Measurements from ENCODE around the gene ATRAID.

ATRAID gene

DNA sequence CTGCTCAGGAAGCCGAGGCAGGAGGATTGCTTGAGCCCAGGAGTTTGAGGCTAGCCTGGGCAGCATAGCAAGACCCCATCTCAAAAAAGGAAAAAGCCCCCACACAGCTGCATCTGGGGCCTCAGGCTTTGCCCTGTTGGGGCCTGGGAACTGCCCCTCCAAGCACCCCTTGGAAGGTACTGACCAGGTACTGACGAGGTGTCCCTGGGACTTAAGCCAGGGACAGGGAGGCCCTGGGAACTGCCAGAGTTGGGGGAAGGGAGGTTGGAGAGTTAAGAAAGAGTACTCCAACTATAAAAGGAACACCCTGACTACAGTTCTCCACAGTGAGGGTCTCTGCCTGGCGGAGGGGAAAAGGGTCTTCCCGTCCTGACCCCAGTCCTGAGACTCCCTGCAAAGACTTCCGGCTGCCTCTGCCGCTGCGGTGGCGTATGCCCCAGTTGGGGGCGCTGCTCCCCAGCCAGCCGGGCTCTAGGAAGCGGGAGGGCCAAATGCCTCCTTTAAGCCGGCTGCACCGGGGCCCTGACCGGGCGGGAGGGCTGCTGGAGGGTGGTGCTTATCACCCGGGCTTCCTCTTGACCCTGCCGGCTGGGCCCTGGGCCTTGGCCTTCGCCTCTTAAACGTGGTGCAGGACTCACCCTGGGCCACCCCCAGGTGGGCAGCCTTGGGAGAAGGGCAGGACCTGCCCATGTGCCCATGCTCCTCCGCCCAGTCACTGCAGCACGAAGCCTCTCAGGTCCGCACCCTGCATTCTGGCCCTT lies 38.2 kb downstream of the ATRAID start:
- Mint-ChIP-seq H3K9me3 (no peaks in the 10 kb centered on the region), H3K4me3 (no peak overlapping the region), H3K27me3 (peaks cover 2% of the 10 kb centered on the region), H3K27ac (no peak overlapping the region), H3K4me1 (no peaks in the 10 kb centered on the region), H3K36me3 (no peaks in the 10 kb centered on the region)

DNA sequence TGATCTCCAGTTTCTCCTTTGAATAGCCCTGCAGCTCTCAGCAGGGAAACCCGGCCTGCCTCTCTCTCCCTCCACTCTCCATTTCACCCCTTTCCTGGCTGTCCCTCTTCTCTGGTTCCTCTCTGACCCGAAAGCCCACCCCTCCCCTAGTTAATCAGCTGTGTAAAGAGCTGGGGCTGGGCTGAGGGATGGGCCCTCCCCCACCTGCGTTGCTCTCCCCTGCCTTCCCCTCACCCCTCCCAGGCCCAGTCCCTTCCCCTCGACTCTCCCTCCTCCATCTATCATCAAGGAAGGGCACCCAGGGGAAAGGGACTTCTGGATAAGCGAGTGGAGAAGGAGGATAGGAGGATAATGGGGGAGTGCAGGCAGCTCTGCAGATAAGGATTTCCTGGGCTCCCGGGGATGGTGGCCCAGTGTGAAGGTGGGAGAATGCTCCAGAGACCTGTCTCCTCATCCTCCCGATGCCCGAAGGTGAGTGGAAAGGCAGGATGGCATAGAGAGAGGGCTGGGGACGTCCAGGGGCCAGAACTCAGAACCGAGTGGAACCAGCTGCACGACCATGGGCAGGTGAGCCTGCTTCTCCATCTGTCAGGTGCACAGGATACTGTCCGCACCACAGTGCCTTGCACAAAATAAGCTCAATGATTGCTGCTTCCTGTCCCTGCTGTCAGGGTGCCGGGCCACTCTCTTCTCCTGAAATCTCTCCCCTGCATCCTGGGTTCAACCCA lies 39.0 kb downstream of the ATRAID start:
- H3K36me3 Mint-ChIP-seq, result no peaks in the 10 kb centered on the region
- H3K27me3 Mint-ChIP-seq, result peaks cover 4% of the 10 kb centered on the region
- no peaks in the 10 kb centered on the region for H3K9me3 Mint-ChIP-seq
- H3K4me3 Mint-ChIP-seq, result no peak overlapping the region
- no peaks in the 10 kb centered on the region for H3K4me1 Mint-ChIP-seq
- H3K27ac Mint-ChIP-seq, result no peak overlapping the region

DNA sequence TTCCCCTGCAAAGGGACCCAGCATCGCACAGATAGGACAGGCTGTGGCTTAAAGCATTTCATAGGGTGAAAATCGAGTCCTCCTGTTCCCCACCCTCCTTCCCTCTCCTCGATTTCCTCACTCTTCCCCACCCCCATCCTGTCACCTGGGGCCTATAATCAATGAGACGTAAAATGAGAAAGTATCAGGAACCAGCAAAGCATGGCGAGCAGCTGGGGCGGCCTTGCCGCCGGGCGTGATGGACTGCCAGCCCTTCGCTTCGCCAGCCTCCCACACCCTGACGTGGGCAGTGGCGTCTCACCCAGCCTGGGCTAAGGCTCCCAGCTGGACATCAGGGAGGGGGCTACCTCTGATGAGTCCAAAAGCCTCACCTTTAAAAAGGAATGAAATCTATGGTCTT lies 39.9 kb downstream of the ATRAID start:
- H3K27me3 Mint-ChIP-seq, result peaks cover 9% of the 10 kb centered on the region
- H3K27ac Mint-ChIP-seq, result no peak overlapping the region
- H3K9me3 Mint-ChIP-seq, result no peaks in the 10 kb centered on the region
- no peaks in the 10 kb centered on the region for H3K36me3 Mint-ChIP-seq
- H3K4me1 Mint-ChIP-seq, result no peaks in the 10 kb centered on the region
- H3K4me3 Mint-ChIP-seq, result no peak overlapping the region

DNA sequence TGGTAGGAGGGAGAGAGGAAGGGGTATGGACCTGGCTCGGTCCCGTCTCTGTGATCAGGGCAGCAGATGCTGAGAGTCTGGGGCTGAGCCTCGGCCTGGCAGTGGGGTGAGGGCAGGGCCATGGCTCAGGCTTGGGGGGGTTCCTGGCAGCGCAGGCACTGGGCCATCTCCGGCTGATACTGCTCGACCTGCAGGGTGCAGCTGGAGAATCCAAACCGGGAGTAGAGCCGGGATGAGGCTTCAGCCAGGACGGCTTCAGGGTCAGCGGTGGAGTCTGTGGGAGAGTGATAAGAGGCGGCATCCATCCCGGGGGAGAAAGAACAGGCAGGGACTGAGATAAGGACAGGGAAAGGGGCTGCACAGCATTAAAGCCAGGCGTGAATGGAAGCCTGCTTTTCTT lies 43.3 kb downstream of the ATRAID start:
- no peaks in the 10 kb centered on the region for H3K36me3 Mint-ChIP-seq
- H3K4me3 Mint-ChIP-seq, result no peak overlapping the region
- no peaks in the 10 kb centered on the region for H3K4me1 Mint-ChIP-seq
- H3K9me3 Mint-ChIP-seq, result no peaks in the 10 kb centered on the region
- H3K27ac Mint-ChIP-seq, result no peak overlapping the region
- H3K27me3 Mint-ChIP-seq, result peaks cover 26% of the 10 kb centered on the region

DNA sequence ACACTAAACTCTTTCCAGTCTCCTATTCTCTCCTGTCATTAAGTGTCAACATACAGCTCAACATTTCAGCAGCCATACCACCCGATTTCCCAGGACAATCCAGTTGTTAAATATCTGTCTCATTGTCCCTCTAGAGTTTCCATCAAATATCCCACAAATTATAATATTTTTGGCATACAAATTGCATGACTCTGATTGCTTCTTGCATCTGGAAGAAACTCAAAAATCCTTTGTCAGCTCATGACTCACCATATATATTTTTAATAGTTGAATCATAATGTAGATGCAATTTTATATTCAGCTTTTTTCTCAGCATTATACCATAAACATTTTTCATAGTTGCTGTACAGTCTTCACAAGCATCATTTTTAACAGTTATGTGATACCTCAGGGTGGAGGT lies 43.8 kb downstream of the ATRAID start:
- no peak overlapping the region for H3K4me3 Mint-ChIP-seq
- no peaks in the 10 kb centered on the region for H3K36me3 Mint-ChIP-seq
- H3K9me3 Mint-ChIP-seq, result no peaks in the 10 kb centered on the region
- no peaks in the 10 kb centered on the region for H3K4me1 Mint-ChIP-seq
- no peak overlapping the region for H3K27ac Mint-ChIP-seq
- peaks cover 31% of the 10 kb centered on the region for H3K27me3 Mint-ChIP-seq

DNA sequence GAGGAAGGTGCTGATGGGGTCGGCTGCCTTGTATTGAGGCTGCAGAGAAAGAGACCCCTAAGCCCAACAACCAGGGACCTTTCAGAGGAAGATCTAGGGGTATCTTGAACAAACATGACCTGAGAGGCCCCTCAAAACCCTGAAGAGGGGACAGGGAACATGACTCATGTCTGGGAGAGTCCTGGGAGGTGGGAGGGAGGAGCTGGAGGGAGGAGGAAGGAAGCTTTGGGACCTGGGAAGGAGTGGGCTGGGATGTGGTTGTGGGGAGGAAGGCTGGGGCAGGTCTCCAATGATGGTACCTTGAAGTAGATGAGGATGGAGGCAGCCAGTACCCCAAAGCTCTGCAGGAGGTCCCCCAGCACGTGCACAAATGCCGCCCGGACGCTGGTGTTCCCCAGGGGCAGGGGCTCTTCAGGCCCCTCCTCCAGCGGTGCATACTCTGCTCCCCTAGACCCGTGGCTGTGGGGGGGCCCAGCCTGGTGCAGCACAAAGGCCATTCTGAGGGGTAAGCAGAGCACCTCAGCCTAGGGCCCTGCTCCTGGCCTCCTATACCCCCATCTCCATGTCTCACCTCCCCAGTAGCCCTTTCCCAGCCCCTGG lies 45.1 kb downstream of the ATRAID start:
- Mint-ChIP-seq H3K4me3 (no peak overlapping the region), H3K36me3 (no peaks in the 10 kb centered on the region), H3K27me3 (peaks cover 43% of the 10 kb centered on the region), H3K4me1 (peaks cover 11% of the 10 kb centered on the region), H3K9me3 (no peaks in the 10 kb centered on the region), H3K27ac (no peak overlapping the region)

DNA sequence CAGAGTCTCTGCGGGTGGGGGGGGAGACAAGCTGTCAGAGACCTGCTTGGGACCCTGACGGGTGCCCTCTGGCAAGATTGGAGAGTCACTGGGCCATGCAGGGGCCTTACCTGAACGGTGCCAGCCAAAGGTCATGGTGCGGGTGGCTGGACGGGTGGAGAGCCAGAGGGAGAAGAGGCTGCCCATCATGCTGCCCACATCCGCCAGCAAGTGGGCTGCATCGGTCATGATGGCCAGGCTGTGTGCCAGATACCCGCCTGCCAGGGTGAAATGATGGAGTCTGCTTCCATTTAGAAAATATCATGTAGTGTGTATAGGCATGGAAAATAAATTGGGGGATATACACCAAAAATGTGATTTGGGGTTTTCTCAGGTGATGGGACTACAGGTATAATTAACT lies 46.2 kb downstream of the ATRAID start:
- peaks cover 43% of the 10 kb centered on the region for H3K27me3 Mint-ChIP-seq
- H3K36me3 Mint-ChIP-seq, result no peaks in the 10 kb centered on the region
- H3K27ac Mint-ChIP-seq, result no peak overlapping the region
- H3K4me1 Mint-ChIP-seq, result peaks cover 12% of the 10 kb centered on the region
- no peaks in the 10 kb centered on the region for H3K9me3 Mint-ChIP-seq
- H3K4me3 Mint-ChIP-seq, result no peak overlapping the region

DNA sequence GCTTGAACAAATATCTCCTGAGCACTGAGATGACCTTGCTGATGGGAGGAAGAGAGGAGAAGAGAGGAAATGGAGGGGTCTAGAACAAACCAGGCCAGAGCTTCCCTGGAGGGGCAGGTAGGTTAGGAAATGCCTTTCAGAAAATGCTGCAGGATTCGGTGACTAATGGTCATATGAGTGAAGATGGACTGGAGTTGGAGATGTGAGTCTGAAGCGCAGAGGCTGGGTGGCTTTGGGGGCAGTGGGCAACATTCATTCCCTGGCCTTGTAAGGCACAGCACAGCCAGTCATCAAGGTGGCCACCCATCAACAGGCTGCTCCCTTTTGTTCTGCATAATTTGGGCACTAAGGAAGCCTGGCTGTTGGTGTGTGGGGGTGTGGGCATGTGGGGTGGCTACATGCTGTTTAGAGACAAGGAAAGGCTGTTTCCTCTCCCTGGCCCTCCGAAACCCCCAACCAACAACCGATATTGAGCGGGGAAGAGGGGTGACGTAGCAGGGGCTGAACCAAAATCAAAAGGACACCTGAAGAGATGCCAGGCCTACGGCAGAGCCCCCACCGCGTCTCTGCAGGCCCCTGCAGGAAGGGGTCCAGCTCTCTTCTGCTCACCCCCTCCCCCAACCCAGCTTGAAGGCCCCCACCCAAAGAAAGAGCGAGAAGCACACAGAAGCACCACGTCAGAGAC lies 49.5 kb downstream of the ATRAID start:
- H3K27ac Mint-ChIP-seq, result peak overlapping the region; percentile 31
- H3K36me3 Mint-ChIP-seq, result no peaks in the 10 kb centered on the region
- peaks cover 50% of the 10 kb centered on the region for H3K27me3 Mint-ChIP-seq
- peak overlapping the region; percentile 86 for H3K4me3 Mint-ChIP-seq
- no peaks in the 10 kb centered on the region for H3K9me3 Mint-ChIP-seq
- H3K4me1 Mint-ChIP-seq, result peaks cover 28% of the 10 kb centered on the region

DNA sequence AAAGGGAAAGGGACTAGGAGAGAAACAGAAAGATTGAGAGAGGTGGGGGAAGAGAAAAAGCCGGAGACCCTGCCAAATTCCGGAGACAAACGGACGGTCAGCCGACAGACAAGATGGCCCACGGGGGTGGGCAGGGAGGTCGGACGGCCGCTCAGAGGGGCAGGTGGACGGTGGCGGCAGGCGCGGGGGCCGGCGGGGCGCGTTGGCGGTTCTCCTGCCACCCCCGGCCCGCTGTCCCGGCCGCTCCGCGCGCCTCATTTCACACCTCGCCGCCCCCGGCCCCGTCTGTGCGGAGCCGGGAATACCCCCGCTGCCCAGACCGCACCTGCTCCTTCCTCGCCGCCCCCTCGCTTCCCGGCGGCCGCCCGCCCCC lies 50.1 kb downstream of the ATRAID start:
- H3K4me3 Mint-ChIP-seq, result peak overlapping the region; percentile 86
- no peaks in the 10 kb centered on the region for H3K36me3 Mint-ChIP-seq
- peaks cover 47% of the 10 kb centered on the region for H3K27me3 Mint-ChIP-seq
- H3K9me3 Mint-ChIP-seq, result no peaks in the 10 kb centered on the region
- H3K4me1 Mint-ChIP-seq, result peaks cover 28% of the 10 kb centered on the region
- H3K27ac Mint-ChIP-seq, result no peak overlapping the region

DNA sequence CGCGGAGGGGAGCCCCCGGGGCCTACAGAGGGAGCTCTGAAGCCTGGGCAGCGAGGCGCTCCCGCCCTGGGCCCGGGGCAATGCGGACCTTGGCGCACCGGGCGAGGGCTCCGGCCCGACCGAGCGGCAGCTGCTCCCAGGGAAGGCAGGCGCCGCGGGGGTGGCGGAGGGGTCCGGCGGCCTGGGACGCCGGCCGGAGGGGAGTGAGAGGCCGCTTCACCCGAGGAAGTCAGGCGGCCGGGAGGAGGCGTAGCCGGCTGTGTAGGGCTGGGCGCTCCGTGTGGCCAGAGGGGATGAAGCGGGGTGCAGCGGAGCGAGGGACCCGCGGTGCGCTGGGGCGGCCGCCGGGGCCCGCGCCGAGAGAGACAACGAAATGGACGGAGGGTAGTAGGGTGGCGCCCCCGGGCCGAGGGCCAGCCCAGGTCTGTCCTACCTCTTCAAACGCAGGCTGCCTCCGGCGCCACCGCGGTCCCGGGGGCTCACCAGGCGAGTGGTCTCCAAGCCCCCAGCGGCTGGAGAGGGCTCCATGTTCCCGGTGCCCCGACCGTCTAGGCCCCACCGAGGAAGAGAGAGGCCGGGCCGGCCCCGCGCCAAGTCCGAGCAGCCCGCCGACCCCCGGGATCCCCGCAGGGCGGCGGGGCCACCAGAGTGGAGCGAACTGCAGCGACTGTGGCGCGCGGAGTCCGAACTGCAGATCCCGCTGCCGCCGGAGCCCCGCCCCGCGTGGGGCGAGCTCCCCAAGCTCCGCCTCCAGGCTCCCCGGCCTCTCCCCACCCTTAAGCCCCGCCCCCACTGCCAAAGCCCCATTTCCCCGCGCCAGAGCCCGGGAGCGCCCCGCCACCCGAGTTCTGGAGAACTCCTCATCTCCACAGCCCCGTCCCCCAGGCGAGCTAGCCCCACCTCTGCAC lies 50.8 kb downstream of the ATRAID start, which contains the start of gene SLC30A3:
TSS of gene SLC30A3 (minus strand) at position 669 of the 908 bp plus-strand sequence. CDS start at position 528, 141 bp downstream.
- no peak within 1 kb of the TSS for H3K27ac Mint-ChIP-seq
- H3K9me3 Mint-ChIP-seq, result no peaks in the 10 kb centered on the region
- H3K27me3 Mint-ChIP-seq, result peaks cover 42% of the 10 kb centered on the region
- peaks cover 28% of the 10 kb centered on the region for H3K4me1 Mint-ChIP-seq
- H3K4me3 Mint-ChIP-seq, result peak within 1 kb of the TSS; percentile 87
- H3K36me3 Mint-ChIP-seq, result no peaks in the 10 kb centered on the region

DNA sequence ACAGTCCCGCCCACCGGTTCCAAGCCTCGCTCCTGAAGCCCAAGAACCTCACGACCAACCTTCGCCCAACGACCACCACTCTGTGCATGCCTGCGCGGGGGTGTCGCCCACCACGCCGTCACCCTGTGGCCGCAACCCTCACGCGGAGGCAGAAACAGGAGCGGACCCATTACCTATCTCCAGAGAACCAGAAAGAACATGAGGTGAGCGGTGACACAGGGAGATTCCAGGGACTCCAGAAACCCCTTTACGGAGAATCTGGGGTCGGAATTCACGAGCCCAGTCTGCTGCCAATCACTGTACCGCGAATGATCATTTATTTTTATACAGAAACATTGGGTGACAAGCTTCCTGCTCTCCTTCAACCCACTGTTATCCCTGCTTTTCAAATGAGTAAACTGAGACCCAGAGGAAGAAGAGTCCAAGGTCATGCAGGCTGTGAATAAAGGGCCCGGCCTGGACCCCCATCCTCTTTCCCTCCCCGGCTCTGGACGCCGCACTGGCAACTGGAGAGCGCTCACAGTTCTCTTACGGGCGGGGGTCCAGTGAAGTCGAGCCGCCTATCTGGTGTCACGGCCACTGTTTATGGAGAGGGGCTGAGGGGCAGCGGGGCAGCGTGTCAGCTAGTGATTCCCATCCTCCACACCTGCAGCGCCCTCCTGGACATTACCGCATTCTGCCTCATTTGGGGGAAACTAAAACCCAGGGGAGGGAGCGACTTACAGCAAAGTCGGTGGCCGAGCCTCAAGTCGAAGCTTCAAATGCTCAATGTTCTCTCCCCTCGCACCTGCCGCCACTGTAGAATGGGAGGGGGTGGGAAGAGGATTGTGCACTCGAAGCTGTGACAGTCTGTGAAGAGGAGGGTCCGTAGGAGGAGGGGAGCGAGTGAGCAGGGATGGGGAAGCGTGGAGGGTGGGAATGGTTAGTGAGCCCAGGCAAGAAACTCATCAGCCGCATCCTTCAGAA lies 51.7 kb downstream of the ATRAID start:
- Mint-ChIP-seq H3K4me1 (peaks cover 28% of the 10 kb centered on the region), H3K4me3 (peak overlapping the region; percentile 87), H3K27ac (no peak overlapping the region), H3K27me3 (peaks cover 40% of the 10 kb centered on the region), H3K36me3 (no peaks in the 10 kb centered on the region), H3K9me3 (no peaks in the 10 kb centered on the region)

DNA sequence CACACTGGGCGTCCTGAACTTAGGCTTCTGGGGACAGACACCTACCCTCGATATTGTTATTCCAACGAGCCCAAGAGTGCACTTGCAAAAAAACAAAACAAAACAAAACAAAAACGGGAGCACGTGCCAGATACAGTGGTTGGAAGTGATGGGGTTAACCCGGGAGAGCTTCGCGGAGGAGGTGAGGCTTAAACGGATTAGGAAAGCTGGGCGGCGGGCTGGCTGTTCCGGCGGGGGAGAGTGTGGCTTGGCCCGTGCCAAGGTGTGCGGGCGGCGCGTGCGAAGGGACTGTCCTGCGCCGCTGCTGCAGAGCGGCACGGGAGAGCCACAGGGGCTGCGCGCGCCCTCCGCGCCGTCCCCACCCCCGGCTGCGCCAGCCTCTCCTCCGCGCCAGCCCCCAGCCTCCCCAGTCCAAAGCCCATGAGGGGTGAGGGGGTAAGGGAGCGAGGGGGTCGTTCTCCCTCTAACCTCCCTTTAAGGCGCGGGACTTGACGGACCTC lies 52.5 kb downstream of the ATRAID start:
- H3K9me3 Mint-ChIP-seq, result no peaks in the 10 kb centered on the region
- H3K4me3 Mint-ChIP-seq, result peak overlapping the region; percentile 87
- peaks cover 37% of the 10 kb centered on the region for H3K27me3 Mint-ChIP-seq
- H3K4me1 Mint-ChIP-seq, result peaks cover 28% of the 10 kb centered on the region
- no peaks in the 10 kb centered on the region for H3K36me3 Mint-ChIP-seq
- no peak overlapping the region for H3K27ac Mint-ChIP-seq

DNA sequence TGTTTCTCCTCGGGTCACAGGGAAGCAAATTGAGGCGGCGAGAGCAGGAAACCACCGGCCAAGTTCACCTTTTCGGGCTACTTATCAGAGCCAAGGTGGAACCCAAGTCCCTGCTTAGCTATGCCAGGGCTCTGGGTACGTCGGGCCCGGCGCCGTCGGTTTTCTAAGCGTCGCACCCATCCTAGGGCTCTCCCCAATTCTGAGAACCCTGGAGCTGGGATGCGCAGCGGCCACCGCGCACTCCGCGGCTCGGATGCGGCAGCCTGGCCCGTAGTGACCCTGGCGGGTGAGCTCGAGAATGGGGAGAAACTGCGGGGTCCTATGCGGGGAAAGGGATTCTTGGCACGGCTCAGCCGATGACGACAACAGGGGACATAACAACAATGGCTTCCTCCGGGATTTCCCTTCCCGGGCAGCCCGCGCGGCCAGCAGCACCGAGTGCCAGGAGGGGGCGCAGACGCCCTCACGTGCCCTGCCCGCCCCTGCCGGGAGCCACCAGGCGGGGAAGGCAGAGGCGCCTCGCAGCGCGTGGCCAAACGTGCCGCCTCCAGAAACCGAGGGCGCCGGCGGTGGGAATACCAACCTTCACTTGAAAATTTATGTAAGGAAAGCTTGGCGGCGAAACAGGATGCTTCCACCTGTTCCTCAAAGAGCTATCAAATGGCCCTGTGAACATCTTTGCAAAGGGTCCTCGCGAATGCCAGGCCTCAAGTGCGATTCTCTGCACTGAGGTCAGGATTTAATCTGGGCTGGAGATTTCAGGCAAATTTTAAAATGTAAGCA lies 53.1 kb downstream of the ATRAID start:
- Mint-ChIP-seq H3K36me3 (no peaks in the 10 kb centered on the region), H3K4me3 (peak overlapping the region; percentile 71), H3K27ac (no peak overlapping the region)

More for the DNA sequence above, 53.1 kb downstream of the ATRAID start:
- H3K4me1 Mint-ChIP-seq, result peaks cover 28% of the 10 kb centered on the region
- no peaks in the 10 kb centered on the region for H3K9me3 Mint-ChIP-seq
- peaks cover 32% of the 10 kb centered on the region for H3K27me3 Mint-ChIP-seq
